Measurements from ENCODE around the gene ATXN3L. TPM values are rescaled to one million over a fixed set of nuclear protein-coding genes. Genes with fewer than 3 reads are reported as not detected.

Gene ATXN3L
- total and polyA plus RNA-seq, 8 donors: not detected

GRCh38 chrX:13317366-13317765, 2.5 kb downstream of the ATXN3L start:
- no peak overlapping the region for H3K27ac ChIP-seq
- H3K27me3 ChIP-seq: no peaks in the 10 kb centered on the region
- intact Hi-C loops (cut with DNase I): no loop called here
- no peaks in the 10 kb centered on the region for H3K9me3 ChIP-seq
- no peak for TF ChIP-seq CTCF (IDR thresholded peaks at IDR 0.05)
- ATAC-seq (no peak), FAIRE-seq (no peak), DNase-seq (no peak)
- H3K36me3 ChIP-seq: no peaks in the 10 kb centered on the region
- H3K4me3 ChIP-seq: no peak overlapping the region
- 87 to 93% methylated on average over 6 of the region's 6 CpGs for WGBS, 2 donors
- no peaks in the 10 kb centered on the region for H3K4me1 ChIP-seq

GRCh38 chrX:13311560-13311959, 8.3 kb downstream of the ATXN3L start:
- Histone ChIP-seq H3K27me3 (no peaks in the 10 kb centered on the region), H3K9me3 (no peaks in the 10 kb centered on the region), H3K36me3 (no peaks in the 10 kb centered on the region), H3K27ac (no peak overlapping the region), H3K4me3 (no peak overlapping the region), H3K4me1 (no peaks in the 10 kb centered on the region)
- FAIRE-seq: no peak
- ATAC-seq: no peak
- intact Hi-C loops (cut with DNase I): no loop called here
- no peak for TF ChIP-seq CTCF (IDR thresholded peaks at IDR 0.05)
- DNase-seq: no peak
- 91 to 96% methylated on average over 6 of the region's 6 CpGs for WGBS, 2 donors

- intact Hi-C loops (cut with DNase I): no loop called here
- no peak for DNase-seq
- no peaks in the 10 kb centered on the region for H3K36me3 ChIP-seq
- no peaks in the 10 kb centered on the region for H3K9me3 ChIP-seq
- FAIRE-seq: no peak
- no peak for ATAC-seq
- H3K4me1 ChIP-seq: no peaks in the 10 kb centered on the region
- no peak overlapping the region for H3K4me3 ChIP-seq
- H3K27me3 ChIP-seq: no peaks in the 10 kb centered on the region
- WGBS, 2 donors: 72 to 91% methylated on average over 3 of the region's 3 CpGs
- H3K27ac ChIP-seq: no peak overlapping the region
- no peak for TF ChIP-seq CTCF (IDR thresholded peaks at IDR 0.05)
These were observed 10.2 kb downstream of the ATXN3L start for GRCh38 chrX:13309631-13310030.

GRCh38 chrX:13307041-13307440, 12.8 kb downstream of the ATXN3L start:
- Histone ChIP-seq H3K4me1 (no peaks in the 10 kb centered on the region), H3K4me3 (no peak overlapping the region), H3K36me3 (no peaks in the 10 kb centered on the region), H3K27me3 (no peaks in the 10 kb centered on the region), H3K9me3 (no peaks in the 10 kb centered on the region), H3K27ac (no peak overlapping the region)
- no peak for FAIRE-seq
- no peak for TF ChIP-seq CTCF (IDR thresholded peaks at IDR 0.05)
- ATAC-seq: no peak
- no peak for DNase-seq
- 79 to 92% methylated on average over 2 of the region's 2 CpGs for WGBS, 2 donors
- intact Hi-C loops (cut with DNase I): no loop called here

- no peak for DNase-seq
- Histone ChIP-seq H3K36me3 (no peaks in the 10 kb centered on the region), H3K27ac (no peak overlapping the region), H3K4me1 (no peaks in the 10 kb centered on the region), H3K4me3 (no peak overlapping the region), H3K27me3 (no peaks in the 10 kb centered on the region), H3K9me3 (no peaks in the 10 kb centered on the region)
- TF ChIP-seq CTCF (IDR thresholded peaks at IDR 0.05): no peak
- intact Hi-C loops (cut with DNase I): no loop called here
- ATAC-seq: no peak
- no peak for FAIRE-seq
- WGBS, 2 donors: 68 to 87% methylated on average over 2 of the region's 2 CpGs
These were observed 14.7 kb downstream of the ATXN3L start for GRCh38 chrX:13305108-13305507.
